Sigmoid colon (tissue), 7 donors: ENCODE measurements around the gene PPT2. TPM values are rescaled to one million over a fixed set of nuclear protein-coding genes. Genes with fewer than 3 reads are reported as not detected.

Source experiments
- DNase-seq: peaks from one replicate; pipeline ENCODE4 v3.0.0-alpha.2; 2019
- H3K27ac ChIP-seq, 4 donors: fragments of 200-600 bp; sonication (generic); one replicate each; pipeline ENCODE4 v1.5.1; 2016 to 2019; ENCODE audit warnings: mild to moderate bottlenecking in 1 of 4
- H3K27me3 ChIP-seq, 3 donors: fragments of 200-600 bp; sonication (generic); one replicate each; pipeline ENCODE4 v1.5.1; 2019; ENCODE audit warnings: mild to moderate bottlenecking in 1 of 3
- H3K36me3 ChIP-seq, 4 donors: fragments of 200-600 bp; sonication (generic); one replicate each; pipeline ENCODE4 v1.5.1; 2016 to 2019
- H3K4me1 ChIP-seq, 4 donors: fragments of 200-600 bp; sonication (generic); one replicate each; pipeline ENCODE4 v1.5.1; 2017 to 2019
- H3K4me3 ChIP-seq, 4 donors: fragments of 200-600 bp; sonication (generic); one replicate each; pipeline ENCODE4 v1.5.1; 2017 to 2019; ENCODE audit warnings: mild to moderate bottlenecking in 2 of 4, moderate library complexity in 1 of 4
- H3K9me3 ChIP-seq, 4 donors: fragments of 200-600 bp in 3 of 4; sonication (generic) in 3 of 4; one replicate each; pipeline versions ENCODE4 v1.5.1 to v1.6.1; 2013 to 2019
- CTCF ChIP-seq, 4 experiments: fragments of 450-650 bp in 3 of 4; fragments of 200-600 bp in 1 of 4; IDR thresholded peaks; one replicate each; pipeline ENCODE4 v1.5.1; 2016 to 2019; ENCODE audit warnings: antibody characterized with exemption in 4 of 4, mild to moderate bottlenecking in 3 of 4, moderate library complexity in 2 of 4
- EP300 ChIP-seq, 4 donors: sonication (generic); formaldehyde crosslinking; IDR thresholded peaks; one replicate each; pipeline ENCODE4 v1.6.1; 2017; ENCODE audit warnings: antibody characterized with exemption in 4 of 4
- POLR2A ChIP-seq, 2 donors: fragments of 450-650 bp; IDR thresholded peaks; one replicate each; pipeline ENCODE4 v1.6.1; 2016; ENCODE audit warnings: antibody characterized with exemption in 2 of 2, mild to moderate bottlenecking in 2 of 2, moderate library complexity in 2 of 2
- POLR2AphosphoS5 ChIP-seq, 4 donors: sonication (generic); formaldehyde crosslinking; IDR thresholded peaks; one replicate each; pipeline ENCODE4 v1.6.1; 2017; ENCODE audit warnings: antibody characterized with exemption in 4 of 4
- WGBS, 2 donors: extraction: QIAGEN DNeasy Blood & Tissue Kit; methylation state at CpG; one replicate each; pipeline ENCODE4 v1.1.7; 2013; 5-methylcytosine and 5-hydroxymethylcytosine counted together
- intact Hi-C: fragments of 100-400 bp; cut with DNase I; formaldehyde crosslinking; loops from one replicate; pipeline ENCODE4 v1.15.1; 2023
- polyA plus RNA-seq, 3 donors: library from polyadenylated mRNA; stranded (reverse); fragments of 200-250 nt; gene quantifications; one replicate each; pipeline ENCODE4 v1.2.3, GENCODE V29; 2013
- total RNA-seq, 4 donors: library from RNA; depleted of rRNA; stranded (reverse); fragments of >200 nt; gene quantifications; one replicate each; pipeline ENCODE4 v1.1.0, GENCODE V29; 2016
- donor health status: healthy with polysubstance abuse.
- donor health status: Bipolar disorder and iron deficiency.
- donor health status: healthy.

The PPT2 gene
- total and polyA plus RNA-seq, 7 donors = 3.0 to 126 (median 15.5) TPM

- DNase-seq = peak; percentile 81
- intact Hi-C loops = loop anchor here (5.0 kb wide), 1 partner anchor 646 kb away; the partner anchor contains the start of gene DDX39B
- no peak for TF ChIP-seq CTCF (IDR thresholded peaks at IDR 0.05)
- peak in 2 of 4 donors; percentile 14 to 47 for TF ChIP-seq POLR2AphosphoS5 (IDR thresholded peaks at IDR 0.05)
- Histone ChIP-seq H3K9me3 (no peaks in the 10 kb centered on the region), H3K27me3 (no peaks in the 10 kb centered on the region), H3K4me3 (peak overlapping the region; percentile 76 to 98 (median 92)), H3K36me3 (peaks cover 0 to 25% (median 13%) of the 10 kb centered on the region in 4 donors), H3K27ac (peak overlapping the region; percentile 93 to 100 (median 96)), H3K4me1 (peaks cover 0 to 63% (median 50%) of the 10 kb centered on the region in 4 donors)
- WGBS, 2 donors = 26 to 41% methylated on average over 13 of the region's 13 CpGs
Measured at GRCh38 chr6:32188381-32189068, 34.6 kb downstream of the PPT2 start.

GRCh38 chr6:32189069-32189741 lies 35.3 kb downstream of the PPT2 start:
- Histone ChIP-seq H3K27ac (peak overlapping the region; percentile 93 to 100 (median 96)), H3K27me3 (no peaks in the 10 kb centered on the region), H3K36me3 (peaks cover 0 to 23% (median 13%) of the 10 kb centered on the region in 4 donors), H3K4me1 (peaks cover 0 to 60% (median 51%) of the 10 kb centered on the region in 4 donors), H3K4me3 (peak overlapping the region; percentile 76 to 98 (median 92)), H3K9me3 (no peaks in the 10 kb centered on the region)
- 2 to 4% methylated on average over 10 of the region's 10 CpGs for WGBS, 2 donors
- intact Hi-C loops = loop anchor here (5.0 kb wide), 1 partner anchor 647 kb away; the partner anchor contains the start of gene DDX39B
- TF ChIP-seq POLR2AphosphoS5 (IDR thresholded peaks at IDR 0.05) (no peak), CTCF (IDR thresholded peaks at IDR 0.05) (no peak), EP300 (IDR thresholded peaks at IDR 0.05) (no peak), POLR2A (IDR thresholded peaks at IDR 0.05) (no peak)
- no peak for DNase-seq

- peak overlapping the region; percentile 93 to 100 (median 96) for H3K27ac ChIP-seq
- no peaks in the 10 kb centered on the region for H3K9me3 ChIP-seq
- no peaks in the 10 kb centered on the region for H3K27me3 ChIP-seq
- intact Hi-C loops = loop anchor here (5.0 to 10.0 kb wide), 4 partner anchors 215 to 1225 kb away; partner anchors contain the start of genes CUTA, DDX39B, DXO and HSD17B8
- peaks cover 0 to 23% (median 13%) of the 10 kb centered on the region in 4 donors for H3K36me3 ChIP-seq
- H3K4me1 ChIP-seq = peaks cover 0 to 61% (median 55%) of the 10 kb centered on the region in 4 donors
- 12 to 15% methylated on average over 23 of the region's 23 CpGs for WGBS, 2 donors
- DNase-seq = no peak
- TF ChIP-seq EP300 (IDR thresholded peaks at IDR 0.05) (no peak), POLR2A (IDR thresholded peaks at IDR 0.05) (no peak), POLR2AphosphoS5 (IDR thresholded peaks at IDR 0.05) (no peak), CTCF (IDR thresholded peaks at IDR 0.05) (no peak)
- peak overlapping the region; percentile 76 to 98 (median 92) for H3K4me3 ChIP-seq
Measured at GRCh38 chr6:32189742-32190053, 35.8 kb downstream of the PPT2 start.

GRCh38 chr6:32190054-32190851 lies 36.3 kb downstream of the PPT2 start, which contains the start of gene PBX2:
PBX2 (minus strand) TSS chr6:32190202; CDS start chr6:32189915, 287 bp downstream.
- Histone ChIP-seq H3K27me3 (no peaks in the 10 kb centered on the region), H3K4me1 (peaks cover 0 to 64% (median 59%) of the 10 kb centered on the region in 4 donors), H3K9me3 (no peaks in the 10 kb centered on the region), H3K27ac (peak within 1 kb of the TSS; percentile 93 to 100 (median 96)), H3K4me3 (peak within 1 kb of the TSS; percentile 76 to 98 (median 92)), H3K36me3 (peaks cover 0 to 23% (median 13%) of the 10 kb centered on the region in 4 donors)
- TF ChIP-seq POLR2A (IDR thresholded peaks at IDR 0.05) (peak; percentile 86 to 93), EP300 (IDR thresholded peaks at IDR 0.05) (no peak), CTCF (IDR thresholded peaks at IDR 0.05) (no peak), POLR2AphosphoS5 (IDR thresholded peaks at IDR 0.05) (peak; percentile 85 to 91 (median 91))
- WGBS, 2 donors = 2% methylated on average over 23 of the region's 23 CpGs
- DNase-seq = peak; percentile 98
- intact Hi-C loops = loop anchor here (10.0 kb wide), 3 partner anchors 215 to 1225 kb away; partner anchors contain the start of genes CUTA, DXO, HSD17B8 and PHF1
